C4-2B (cell line): ENCODE data around the gene STRAP.
"Not testable (repeated sequence)": the region's sequence is repeated elsewhere in the genome, so short reads cannot be mapped to it uniquely, and the experiment has no call there.

ENCODE experiments used
- H3K27ac ChIP-seq: fragments of 450-650 bp; 2 replicates; pipeline ENCODE4 v1.5.1; 2017
- ZFX ChIP-seq: fragments of 450-650 bp; IDR thresholded peaks from 2 replicates; pipeline ENCODE4 v1.6.1; 2017
- TF ChIP-seq, protein P1 (sequence below): fragments of 450-650 bp; conservative IDR thresholded peaks from 2 replicates; pipeline ENCODE4 v1.5.1; 2017; ENCODE audit warnings: mild to moderate bottlenecking

The STRAP gene

DNA sequence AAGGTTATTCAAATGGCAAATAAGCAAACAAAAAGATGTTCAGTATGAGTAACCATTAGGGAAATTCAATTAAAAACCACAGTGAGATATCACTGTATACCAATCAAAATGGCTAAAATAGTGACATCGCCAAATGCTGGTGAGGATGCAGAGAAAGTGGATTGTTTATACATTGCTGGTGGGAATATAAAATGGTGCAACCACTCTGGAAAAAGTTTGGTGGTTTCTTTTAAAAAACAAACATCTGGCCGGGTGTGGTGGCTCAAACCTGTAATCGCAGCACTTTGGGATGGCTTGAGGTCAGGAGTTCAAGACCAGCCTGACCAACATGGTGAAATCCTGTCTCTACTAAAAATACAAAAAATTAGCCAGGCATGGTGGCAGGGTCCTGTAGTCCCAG is 14.0 kb upstream of the STRAP start:
- H3K27ac ChIP-seq = no peak overlapping the region
- TF ChIP-seq, protein P1, sequence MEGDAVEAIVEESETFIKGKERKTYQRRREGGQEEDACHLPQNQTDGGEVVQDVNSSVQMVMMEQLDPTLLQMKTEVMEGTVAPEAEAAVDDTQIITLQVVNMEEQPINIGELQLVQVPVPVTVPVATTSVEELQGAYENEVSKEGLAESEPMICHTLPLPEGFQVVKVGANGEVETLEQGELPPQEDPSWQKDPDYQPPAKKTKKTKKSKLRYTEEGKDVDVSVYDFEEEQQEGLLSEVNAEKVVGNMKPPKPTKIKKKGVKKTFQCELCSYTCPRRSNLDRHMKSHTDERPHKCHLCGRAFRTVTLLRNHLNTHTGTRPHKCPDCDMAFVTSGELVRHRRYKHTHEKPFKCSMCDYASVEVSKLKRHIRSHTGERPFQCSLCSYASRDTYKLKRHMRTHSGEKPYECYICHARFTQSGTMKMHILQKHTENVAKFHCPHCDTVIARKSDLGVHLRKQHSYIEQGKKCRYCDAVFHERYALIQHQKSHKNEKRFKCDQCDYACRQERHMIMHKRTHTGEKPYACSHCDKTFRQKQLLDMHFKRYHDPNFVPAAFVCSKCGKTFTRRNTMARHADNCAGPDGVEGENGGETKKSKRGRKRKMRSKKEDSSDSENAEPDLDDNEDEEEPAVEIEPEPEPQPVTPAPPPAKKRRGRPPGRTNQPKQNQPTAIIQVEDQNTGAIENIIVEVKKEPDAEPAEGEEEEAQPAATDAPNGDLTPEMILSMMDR = no peak
- TF ChIP-seq ZFX = no peak

DNA sequence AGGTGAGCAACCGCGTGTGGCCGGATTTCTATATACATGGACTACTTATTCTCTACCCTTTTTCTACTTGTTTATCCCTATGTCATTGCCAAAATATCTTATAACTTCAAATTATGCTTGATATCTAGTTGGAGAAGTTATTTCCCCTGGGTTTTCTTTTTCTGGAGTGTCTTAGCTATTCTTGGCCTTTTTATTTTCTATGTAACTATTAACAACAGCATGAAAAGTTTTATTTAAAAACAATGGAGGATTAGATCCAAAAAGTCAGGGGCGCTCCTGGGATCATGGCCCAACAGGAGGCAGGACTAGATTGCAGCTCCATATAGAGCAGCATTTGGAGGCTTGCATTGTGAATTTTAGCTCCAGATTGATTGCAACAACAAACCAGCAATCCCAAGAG is 8.6 kb upstream of the STRAP start:
- H3K27ac ChIP-seq = no peak overlapping the region
- no peak for TF ChIP-seq ZFX
- TF ChIP-seq, protein P1 = no peak

DNA sequence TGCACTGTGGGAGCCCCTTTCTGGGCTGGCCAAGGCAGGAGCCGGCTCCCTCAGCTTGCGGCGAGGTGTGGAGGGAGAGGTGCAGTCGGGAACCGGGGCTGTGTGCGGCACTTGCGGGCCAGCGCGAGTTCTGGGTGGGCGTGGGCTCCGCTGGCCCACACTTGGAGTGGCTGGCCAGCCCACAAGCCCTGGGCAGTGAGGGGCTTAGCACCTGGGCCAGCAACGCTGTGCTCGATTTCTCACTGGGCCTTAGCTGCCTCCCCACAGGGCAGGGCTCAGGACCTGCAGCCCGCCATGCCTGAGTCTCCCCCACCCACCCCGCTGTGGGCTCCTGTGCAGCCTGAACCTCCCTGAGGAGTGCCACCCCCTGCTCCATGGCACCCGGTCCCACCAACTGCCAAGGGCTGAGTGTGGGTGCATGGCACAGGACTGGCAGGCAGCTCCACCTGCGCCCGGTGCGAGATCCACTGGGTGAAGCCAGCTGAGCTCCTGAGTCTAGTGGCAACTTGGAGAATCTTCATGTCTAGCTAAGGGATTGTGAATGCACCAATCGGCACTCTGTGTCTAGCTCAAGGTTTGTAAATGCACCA is 7.5 kb upstream of the STRAP start:
- H3K27ac ChIP-seq = not testable (repeated sequence)

DNA sequence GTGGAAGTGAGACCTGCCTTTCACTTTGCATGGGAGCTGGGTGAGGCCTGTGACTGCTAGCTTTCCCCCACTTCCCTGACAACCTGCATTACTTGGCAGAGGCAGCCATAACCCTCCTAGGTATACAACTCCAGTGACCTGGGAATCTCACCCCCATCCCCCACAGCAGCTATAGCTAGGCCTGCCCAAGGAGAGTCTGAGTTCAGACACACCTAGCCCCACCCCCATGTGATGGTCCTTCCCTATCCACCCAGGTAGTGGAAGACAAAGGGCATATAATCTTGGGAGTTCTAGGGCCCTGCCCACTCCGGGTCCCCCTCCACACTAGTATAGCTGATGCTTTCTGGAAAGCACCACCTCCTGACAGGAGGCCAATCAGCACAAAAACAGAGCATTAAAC is 6.3 kb upstream of the STRAP start:
- no peak overlapping the region for H3K27ac ChIP-seq
- TF ChIP-seq, protein P1 = no peak
- TF ChIP-seq ZFX = no peak

DNA sequence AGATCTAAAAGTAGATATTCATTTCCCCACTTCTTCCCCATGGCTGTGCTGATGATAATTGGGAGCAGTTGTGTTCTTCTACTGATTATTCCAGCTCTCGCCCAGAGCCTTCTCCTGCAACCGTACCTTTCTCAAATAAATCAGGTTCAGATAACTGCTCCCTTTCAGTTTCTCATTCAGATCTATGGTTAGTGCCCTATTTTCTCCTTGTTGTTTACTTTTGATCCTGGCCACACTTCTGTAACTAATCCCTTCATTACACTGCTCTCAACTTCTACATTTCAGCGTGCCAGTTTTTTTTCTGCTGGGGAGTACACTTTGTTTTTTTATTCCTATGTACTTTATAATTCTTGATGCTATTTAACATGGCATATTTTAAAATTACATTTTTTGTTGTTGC is 2.8 kb upstream of the STRAP start:
- no peak for TF ChIP-seq ZFX
- TF ChIP-seq, protein P1 = no peak

DNA sequence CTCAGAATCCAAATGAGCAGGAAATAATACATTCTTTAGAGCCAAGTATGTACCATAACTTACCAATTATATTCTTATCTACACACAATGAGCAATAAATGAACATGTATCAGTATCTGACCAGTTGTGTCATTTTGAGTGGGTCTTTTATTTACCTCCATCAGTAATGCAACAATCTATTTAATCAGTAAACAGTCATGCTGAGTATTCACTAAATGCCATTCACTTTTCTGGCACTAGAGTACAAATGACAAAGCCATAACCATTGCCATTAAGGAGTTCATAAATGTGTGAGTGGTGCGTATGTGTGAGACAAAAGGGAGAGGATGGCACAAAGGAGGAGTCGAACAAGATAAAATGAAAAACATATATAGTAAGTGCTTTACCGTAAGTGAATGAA is 1.5 kb upstream of the STRAP start:
- TF ChIP-seq, protein P1 = no peak
- no peak for TF ChIP-seq ZFX
- no peak overlapping the region for H3K27ac ChIP-seq

More for the DNA sequence above, 2.8 kb upstream of the STRAP start:
- no peak overlapping the region for H3K27ac ChIP-seq

DNA sequence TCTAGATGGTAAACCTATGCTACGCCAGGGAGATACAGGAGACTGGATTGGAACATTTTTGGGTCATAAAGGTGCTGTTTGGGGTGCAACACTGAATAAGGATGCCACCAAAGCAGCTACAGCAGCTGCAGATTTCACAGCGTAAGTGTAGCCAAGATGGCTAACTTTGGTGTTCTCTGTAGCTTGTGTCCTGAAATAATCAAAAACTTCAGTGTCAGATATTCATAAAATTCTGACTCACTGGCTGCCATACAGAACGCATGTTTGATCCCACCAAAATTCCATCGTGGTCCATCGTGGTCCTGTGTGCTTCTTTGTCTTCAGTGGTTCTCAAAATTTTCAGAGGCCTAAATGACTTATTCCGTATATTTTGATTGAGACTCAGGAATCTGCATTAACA is 1.3 kb downstream of the STRAP start:
- H3K27ac ChIP-seq = no peak overlapping the region; the same call in 1 of the 2 replicates

More for the DNA sequence above, 1.3 kb downstream of the STRAP start:
- TF ChIP-seq, protein P1 = no peak
- no peak for TF ChIP-seq ZFX
